D721Med (cell line): ENCODE results near the gene CDH18.

Source experiments
- DNase-seq: peaks from one replicate; pipeline ENCODE4 v3.0.0; 2011; ENCODE audit warnings: low spot score; ENCODE audit not compliant: insufficient read length
- FAIRE-seq: peaks from 2 replicates; lab custom pipeline; 2011; peaks lifted over from hg19 to GRCh38; lab: Jason Lieb, UNC
- TF ChIP-seq, protein P1 (sequence below): IDR thresholded peaks from 2 replicates; pipeline ENCODE4 v1.5.1; 2012; ENCODE audit warnings: mild to moderate bottlenecking, control low read depth; ENCODE audit not compliant: insufficient read depth; ENCODE audit errors: missing control alignments

CDH18 gene

DNA sequence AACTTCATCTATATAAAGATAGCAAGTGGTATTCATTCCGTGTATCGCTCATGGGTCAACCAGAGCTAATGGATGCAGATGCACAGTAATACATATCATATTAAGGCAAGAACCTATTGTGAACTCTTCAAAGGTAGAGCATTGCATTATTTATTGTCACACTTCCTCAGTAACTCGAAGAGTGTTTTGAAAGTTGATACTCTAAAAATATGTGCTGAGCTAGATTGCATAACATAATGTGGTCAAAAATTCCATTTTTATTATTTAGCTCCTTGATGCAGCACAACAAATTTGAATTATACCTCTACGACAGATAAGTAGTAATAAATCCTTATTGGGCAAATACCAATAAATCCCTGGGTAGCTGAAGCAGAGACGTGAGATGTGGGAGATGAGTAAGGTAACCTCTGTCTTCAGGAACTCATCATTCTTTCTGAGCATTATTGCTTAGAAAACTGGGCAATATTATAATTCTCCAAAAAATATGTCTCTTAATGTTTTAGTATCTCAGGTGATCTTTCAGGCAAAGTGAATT, 70.3 kb downstream of the CDH18 start:
- FAIRE-seq = no peak
- TF ChIP-seq, protein P1, sequence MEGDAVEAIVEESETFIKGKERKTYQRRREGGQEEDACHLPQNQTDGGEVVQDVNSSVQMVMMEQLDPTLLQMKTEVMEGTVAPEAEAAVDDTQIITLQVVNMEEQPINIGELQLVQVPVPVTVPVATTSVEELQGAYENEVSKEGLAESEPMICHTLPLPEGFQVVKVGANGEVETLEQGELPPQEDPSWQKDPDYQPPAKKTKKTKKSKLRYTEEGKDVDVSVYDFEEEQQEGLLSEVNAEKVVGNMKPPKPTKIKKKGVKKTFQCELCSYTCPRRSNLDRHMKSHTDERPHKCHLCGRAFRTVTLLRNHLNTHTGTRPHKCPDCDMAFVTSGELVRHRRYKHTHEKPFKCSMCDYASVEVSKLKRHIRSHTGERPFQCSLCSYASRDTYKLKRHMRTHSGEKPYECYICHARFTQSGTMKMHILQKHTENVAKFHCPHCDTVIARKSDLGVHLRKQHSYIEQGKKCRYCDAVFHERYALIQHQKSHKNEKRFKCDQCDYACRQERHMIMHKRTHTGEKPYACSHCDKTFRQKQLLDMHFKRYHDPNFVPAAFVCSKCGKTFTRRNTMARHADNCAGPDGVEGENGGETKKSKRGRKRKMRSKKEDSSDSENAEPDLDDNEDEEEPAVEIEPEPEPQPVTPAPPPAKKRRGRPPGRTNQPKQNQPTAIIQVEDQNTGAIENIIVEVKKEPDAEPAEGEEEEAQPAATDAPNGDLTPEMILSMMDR = no peak

DNA sequence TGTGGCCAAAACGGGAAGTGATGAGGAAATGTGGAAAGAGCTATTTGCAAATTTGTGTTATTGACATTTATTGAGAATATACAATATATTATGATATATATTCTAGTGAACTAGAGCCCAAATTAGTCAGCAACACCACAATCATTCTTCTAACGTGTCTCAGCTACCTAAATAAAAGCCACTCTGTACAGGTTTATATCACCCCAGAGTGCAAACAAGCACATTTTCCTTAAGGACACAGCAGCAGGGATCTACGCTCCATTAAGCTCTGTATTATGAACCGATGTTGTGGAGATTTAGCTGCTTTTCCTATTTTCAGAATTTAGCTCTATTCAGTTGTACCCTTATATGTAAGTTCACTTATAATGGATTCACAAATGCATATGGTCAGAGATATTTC, 77.9 kb downstream of the CDH18 start:
- TF ChIP-seq, protein P1 = no peak
- no peak for DNase-seq
- no peak for FAIRE-seq

More for the DNA sequence above, 70.3 kb downstream of the CDH18 start:
- no peak for DNase-seq

DNA sequence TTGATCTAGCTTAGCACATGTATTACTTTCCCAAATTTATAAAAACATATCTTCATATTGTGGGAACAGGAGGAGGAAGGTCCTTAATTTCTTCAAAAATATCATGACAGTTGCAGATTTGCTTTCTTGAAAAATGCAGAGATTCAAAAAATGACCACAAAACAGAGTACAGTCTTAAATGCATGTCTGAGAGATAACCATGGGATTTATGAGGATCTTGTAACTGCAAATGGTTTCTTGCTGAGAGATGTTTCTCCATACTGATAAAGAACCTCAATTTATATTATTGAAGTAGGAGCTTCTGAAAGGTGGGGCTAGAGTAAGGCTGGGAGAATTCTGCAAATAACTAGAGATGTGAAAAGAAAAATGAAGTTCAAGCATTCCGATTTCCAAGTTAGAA, 83.2 kb downstream of the CDH18 start:
- FAIRE-seq = no peak
- TF ChIP-seq, protein P1 = no peak

DNA sequence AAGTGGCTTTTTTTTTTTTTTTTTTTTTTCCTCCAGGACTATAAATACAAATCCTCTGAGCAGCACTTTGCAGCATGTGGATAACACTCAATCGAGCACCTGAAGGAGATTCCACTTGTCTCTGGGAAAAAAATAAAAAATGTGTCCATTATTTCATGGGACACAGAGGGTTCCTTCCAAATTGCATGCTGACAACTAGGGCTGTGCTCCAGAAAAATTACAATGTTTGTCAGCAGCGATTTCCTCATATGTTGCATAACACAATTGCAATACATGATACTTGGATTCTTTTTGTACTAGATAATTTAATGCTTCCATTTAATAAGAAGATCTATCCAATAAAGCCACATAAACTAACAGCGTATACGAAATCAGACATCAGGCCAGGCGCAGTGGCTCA, 84.4 kb downstream of the CDH18 start:
- FAIRE-seq = no peak
- TF ChIP-seq, protein P1 = no peak
- no peak for DNase-seq

More for the DNA sequence above, 83.2 kb downstream of the CDH18 start:
- DNase-seq = no peak

DNA sequence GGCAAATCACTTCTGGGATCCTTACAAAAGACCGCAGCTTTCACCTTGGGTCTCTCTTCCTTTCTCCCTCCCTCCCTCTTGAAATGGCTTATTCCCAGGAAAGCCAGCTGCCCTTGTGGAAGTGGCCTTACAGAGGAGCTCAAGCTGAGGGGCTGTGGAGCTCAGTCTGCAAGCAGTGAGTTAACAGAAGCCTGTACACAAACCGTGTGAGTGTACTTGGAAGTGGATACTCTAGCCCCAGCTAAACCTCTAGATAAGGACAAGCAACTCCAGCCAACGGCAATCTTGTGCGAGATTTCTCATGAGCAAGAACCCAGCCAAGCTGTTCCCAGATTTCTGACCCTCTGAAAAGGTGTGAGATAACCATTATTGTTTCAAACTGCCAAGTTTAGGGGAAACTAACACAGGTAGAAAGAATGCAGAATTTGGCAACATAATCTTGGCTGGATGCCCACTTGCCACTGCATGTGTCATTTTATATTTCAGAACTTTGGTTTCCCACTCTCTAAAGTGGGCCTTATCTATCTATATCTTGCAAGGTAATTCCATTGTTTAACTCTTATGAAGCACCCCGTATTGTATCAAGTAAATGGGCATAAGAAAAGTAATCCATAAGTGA, 85.6 kb downstream of the CDH18 start:
- no peak for FAIRE-seq
- no peak for DNase-seq
- TF ChIP-seq, protein P1 = no peak

DNA sequence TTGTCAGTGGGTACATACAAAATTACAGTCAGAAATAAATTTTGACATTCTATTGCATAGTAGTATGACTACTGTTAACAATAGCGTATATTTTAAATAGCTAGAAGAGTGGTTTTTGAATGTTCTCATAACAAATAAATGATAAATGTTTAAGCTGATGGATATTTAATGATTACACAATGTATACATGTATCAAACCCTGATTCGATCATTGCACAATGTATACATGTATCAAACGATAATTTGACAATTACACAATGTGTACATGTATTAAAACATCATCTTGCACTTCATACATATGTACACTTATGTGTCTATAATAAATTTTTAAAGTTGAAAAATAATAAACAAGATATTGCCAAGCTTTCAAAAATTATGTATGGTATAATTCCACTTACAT, 87.7 kb downstream of the CDH18 start:
- TF ChIP-seq, protein P1 = no peak
- FAIRE-seq (peak; percentile 67), DNase-seq (no peak)

DNA sequence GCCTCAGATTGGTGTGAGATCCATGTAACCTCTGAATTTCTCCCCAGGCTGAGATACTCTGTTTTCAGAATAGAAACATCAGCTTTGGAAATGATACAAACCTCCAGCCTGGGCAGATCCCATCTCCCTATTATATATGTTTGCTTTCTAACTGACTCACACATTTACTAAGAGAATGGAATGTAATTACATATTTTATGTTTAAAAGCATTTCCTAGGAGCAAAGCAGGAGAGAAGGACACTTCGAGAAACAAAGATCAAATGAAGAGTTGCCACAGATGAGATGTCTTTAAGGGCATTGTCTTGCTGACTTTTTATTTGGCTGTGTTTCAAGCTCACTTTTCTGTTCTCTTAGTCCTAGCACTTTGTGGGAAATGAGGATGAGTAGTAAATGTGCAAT, 96.3 kb downstream of the CDH18 start:
- no peak for FAIRE-seq
- DNase-seq = no peak
- TF ChIP-seq, protein P1 = no peak
